Adipocyte (in vitro differentiated cells): Measurements from ENCODE around the gene C6orf141.

Experiments used
- DNase-seq: peaks from one replicate; pipeline ENCODE4 v3.0.0-alpha.2; 2015; ENCODE audit warnings: low read depth
- H3K27me3 ChIP-seq: replicated peaks from 2 replicates; pipeline ENCODE4 v1.7.0; 2013; ENCODE audit warnings: mild to moderate bottlenecking, low read length, moderate library complexity; ENCODE audit not compliant: control insufficient read depth, insufficient read depth
- H3K36me3 ChIP-seq: 2 replicates; pipeline ENCODE4 v1.7.0; 2013; ENCODE audit warnings: low read length, mild to moderate bottlenecking, moderate library complexity; ENCODE audit not compliant: control insufficient read depth, insufficient read depth, severe bottlenecking
- H3K4me1 ChIP-seq: 2 replicates; pipeline ENCODE4 v1.7.0; 2013; ENCODE audit warnings: mild to moderate bottlenecking, low read length, moderate library complexity; ENCODE audit not compliant: control insufficient read depth, insufficient read depth
- H3K4me3 ChIP-seq: 2 replicates; pipeline ENCODE4 v1.7.0; 2013; ENCODE audit warnings: mild to moderate bottlenecking, low read length, moderate library complexity
- H3K9ac ChIP-seq: 2 replicates; pipeline ENCODE4 v1.7.0; 2013; ENCODE audit warnings: mild to moderate bottlenecking, low read length, moderate library complexity
- H3K9me3 ChIP-seq: 2 replicates; pipeline ENCODE4 v1.7.0; 2013; ENCODE audit warnings: mild to moderate bottlenecking, low read length, moderate library complexity; ENCODE audit not compliant: control insufficient read depth

The C6orf141 gene

GRCh38 chr6:49550492-49551077 is at the start of gene C6orf141:
C6orf141 (plus strand) TSS chr6:49550668; CDS start chr6:49550793, 125 bp downstream.
- Histone ChIP-seq H3K4me3 (peak within 1 kb of the TSS; percentile 75), H3K27me3 (peaks cover 28% of the 10 kb centered on the region), H3K9ac (no peak within 1 kb of the TSS), H3K36me3 (no peaks in the 10 kb centered on the region), H3K9me3 (no peaks in the 10 kb centered on the region), H3K4me1 (peaks cover 18% of the 10 kb centered on the region)
- DNase-seq: peak; percentile 6

GRCh38 chr6:49504666-49505065 is 45.8 kb upstream of the C6orf141 start:
- Histone ChIP-seq H3K27me3 (no peaks in the 10 kb centered on the region), H3K9me3 (no peaks in the 10 kb centered on the region), H3K4me1 (no peaks in the 10 kb centered on the region), H3K4me3 (no peak overlapping the region), H3K36me3 (no peaks in the 10 kb centered on the region), H3K9ac (no peak overlapping the region)
- DNase-seq: no peak

- Histone ChIP-seq H3K4me1 (no peaks in the 10 kb centered on the region), H3K36me3 (no peaks in the 10 kb centered on the region), H3K9ac (no peak overlapping the region), H3K9me3 (no peaks in the 10 kb centered on the region), H3K4me3 (no peak overlapping the region), H3K27me3 (no peaks in the 10 kb centered on the region)
- no peak for DNase-seq
Observed at GRCh38 chr6:49506569-49507111, 43.8 kb upstream of the C6orf141 start.

GRCh38 chr6:49509342-49509741 is 41.1 kb upstream of the C6orf141 start:
- no peaks in the 10 kb centered on the region for H3K9me3 ChIP-seq
- H3K4me3 ChIP-seq: no peak overlapping the region
- DNase-seq: no peak
- H3K9ac ChIP-seq: no peak overlapping the region
- H3K4me1 ChIP-seq: no peaks in the 10 kb centered on the region
- H3K36me3 ChIP-seq: no peaks in the 10 kb centered on the region
- no peaks in the 10 kb centered on the region for H3K27me3 ChIP-seq

- H3K27me3 ChIP-seq: no peaks in the 10 kb centered on the region
- peak; percentile 32 for DNase-seq
- H3K9me3 ChIP-seq: no peaks in the 10 kb centered on the region
- H3K9ac ChIP-seq: no peak overlapping the region
- no peaks in the 10 kb centered on the region for H3K36me3 ChIP-seq
- no peak overlapping the region for H3K4me3 ChIP-seq
- H3K4me1 ChIP-seq: no peaks in the 10 kb centered on the region
Observed at GRCh38 chr6:49513153-49513989, 37.1 kb upstream of the C6orf141 start.

- Histone ChIP-seq H3K27me3 (no peaks in the 10 kb centered on the region), H3K36me3 (no peaks in the 10 kb centered on the region), H3K9me3 (no peaks in the 10 kb centered on the region), H3K4me1 (no peaks in the 10 kb centered on the region), H3K9ac (no peak overlapping the region), H3K4me3 (no peak overlapping the region)
- DNase-seq: no peak
Observed at GRCh38 chr6:49514571-49515484, 35.6 kb upstream of the C6orf141 start.

- no peaks in the 10 kb centered on the region for H3K27me3 ChIP-seq
- no peak overlapping the region for H3K9ac ChIP-seq
- H3K4me3 ChIP-seq: no peak overlapping the region
- H3K36me3 ChIP-seq: no peaks in the 10 kb centered on the region
- H3K4me1 ChIP-seq: no peaks in the 10 kb centered on the region
- no peaks in the 10 kb centered on the region for H3K9me3 ChIP-seq
- DNase-seq: no peak
Observed at GRCh38 chr6:49515485-49516146, 34.9 kb upstream of the C6orf141 start.

DNA sequence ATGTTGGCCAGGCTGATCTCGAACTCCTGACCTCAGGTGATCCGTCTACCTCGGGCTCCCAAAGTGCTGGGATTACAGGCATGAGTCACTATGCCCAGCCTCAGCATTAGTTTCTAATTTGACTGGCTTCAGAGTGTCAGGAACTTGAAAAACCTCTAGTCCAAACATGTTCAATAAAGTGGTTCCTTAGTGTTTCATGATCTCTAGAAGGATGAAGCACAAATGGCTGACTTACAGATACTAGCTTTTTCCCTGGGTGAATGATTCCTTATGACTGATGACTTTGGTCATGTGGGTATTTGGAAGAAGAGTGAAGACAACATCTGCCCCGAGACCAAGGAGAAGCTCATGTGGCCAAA is 34.3 kb upstream of the C6orf141 start:
- no peaks in the 10 kb centered on the region for H3K4me1 ChIP-seq
- no peaks in the 10 kb centered on the region for H3K9me3 ChIP-seq
- no peak for DNase-seq
- H3K9ac ChIP-seq: no peak overlapping the region
- no peak overlapping the region for H3K4me3 ChIP-seq
- H3K36me3 ChIP-seq: no peaks in the 10 kb centered on the region
- H3K27me3 ChIP-seq: no peaks in the 10 kb centered on the region

DNA sequence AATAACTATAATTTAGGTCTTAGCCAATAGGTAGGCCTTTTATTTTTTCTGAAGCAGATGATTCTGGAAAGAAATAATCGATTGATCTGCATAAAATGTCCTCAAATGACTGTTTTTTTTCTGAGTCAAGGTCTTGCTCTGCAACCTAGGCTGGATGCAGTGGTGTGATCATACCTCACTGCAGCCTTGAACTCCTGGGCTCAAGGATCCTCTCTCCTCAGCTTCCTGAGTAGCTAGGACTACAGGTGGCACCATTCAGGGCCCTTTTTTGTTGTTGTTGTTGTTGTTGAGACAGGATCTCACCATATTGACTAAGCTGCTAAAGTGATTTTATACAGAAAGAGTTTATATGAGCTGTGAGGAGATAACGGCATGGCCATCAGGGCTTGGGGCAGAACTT is 32.5 kb upstream of the C6orf141 start:
- Histone ChIP-seq H3K9me3 (no peaks in the 10 kb centered on the region), H3K4me3 (no peak overlapping the region), H3K9ac (no peak overlapping the region), H3K4me1 (no peaks in the 10 kb centered on the region), H3K36me3 (no peaks in the 10 kb centered on the region), H3K27me3 (no peaks in the 10 kb centered on the region)
- DNase-seq: no peak

GRCh38 chr6:49519660-49520059 is 30.8 kb upstream of the C6orf141 start:
- DNase-seq: no peak
- no peak overlapping the region for H3K9ac ChIP-seq
- H3K4me1 ChIP-seq: no peaks in the 10 kb centered on the region
- H3K9me3 ChIP-seq: no peaks in the 10 kb centered on the region
- no peaks in the 10 kb centered on the region for H3K27me3 ChIP-seq
- no peaks in the 10 kb centered on the region for H3K36me3 ChIP-seq
- H3K4me3 ChIP-seq: no peak overlapping the region
